COLO829 (cell line): ENCODE results near the gene CRADD.
A peak's percentile ranks its signal among the peaks of the same experiment; 100 is the strongest.
"Not testable (repeated sequence)": the region's sequence is repeated elsewhere in the genome, so short reads cannot be mapped to it uniquely, and the experiment has no call there.

Experiments used
- DNase-seq: peaks from one replicate; pipeline ENCODE4 v3.0.0; 2012; ENCODE audit warnings: low spot score

CRADD gene

DNA sequence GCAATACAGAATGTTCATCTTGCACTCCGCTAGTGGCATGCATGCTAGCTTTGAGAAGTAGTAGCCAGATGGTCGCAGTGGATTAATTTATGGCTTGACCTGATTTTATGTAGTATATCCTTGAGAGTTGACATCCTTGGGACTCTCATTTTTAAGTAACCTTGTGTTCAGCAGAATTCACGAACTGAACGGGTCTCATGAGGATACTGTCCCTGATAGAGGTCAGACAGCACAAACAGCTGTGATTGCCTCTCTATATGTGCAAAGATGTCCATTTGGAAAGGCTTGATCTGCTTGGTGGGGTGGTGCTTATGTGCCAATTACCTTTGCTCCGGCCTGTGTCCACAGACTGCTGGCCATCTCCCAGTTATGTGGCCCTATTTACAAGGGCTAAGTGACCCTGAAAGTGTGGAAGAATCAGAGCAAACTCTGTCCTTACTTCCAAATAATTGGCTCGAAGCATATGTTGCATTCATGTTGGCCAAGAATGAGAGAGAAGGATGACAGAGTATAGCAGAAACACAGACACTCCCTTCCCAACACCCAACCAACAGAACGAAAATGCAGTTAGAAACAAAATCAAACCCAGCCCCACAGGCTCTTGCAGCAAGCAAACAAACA is 167.1 kb downstream of the CRADD start:
- DNase-seq: no peak

DNA sequence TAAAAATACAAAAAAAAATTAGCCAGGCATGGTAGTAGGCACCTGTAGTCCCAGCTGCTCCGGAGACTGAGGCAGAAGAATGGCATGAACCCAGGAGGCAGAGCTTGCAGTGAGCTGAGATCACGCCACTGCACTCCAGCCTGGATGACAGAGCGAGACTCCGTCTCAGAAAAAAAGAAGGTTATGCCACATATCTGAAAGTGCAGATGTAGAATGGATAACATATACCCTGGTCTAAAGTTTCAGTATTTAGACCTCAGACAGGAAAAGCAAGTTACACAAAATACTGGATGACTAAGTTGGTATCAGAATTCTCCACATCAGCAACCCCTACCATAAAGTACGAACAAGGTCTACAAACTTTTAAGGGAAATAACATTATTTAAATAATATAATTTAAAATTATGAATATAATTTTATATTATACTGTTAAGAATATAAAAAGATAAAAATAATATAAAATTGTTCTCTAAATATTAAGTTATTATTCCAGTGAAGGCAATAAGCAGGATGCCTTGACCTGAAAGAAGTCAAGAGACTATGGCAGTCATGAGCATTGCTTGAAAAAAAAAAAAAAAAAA is 169.9 kb downstream of the CRADD start:
- no peak for DNase-seq

DNA sequence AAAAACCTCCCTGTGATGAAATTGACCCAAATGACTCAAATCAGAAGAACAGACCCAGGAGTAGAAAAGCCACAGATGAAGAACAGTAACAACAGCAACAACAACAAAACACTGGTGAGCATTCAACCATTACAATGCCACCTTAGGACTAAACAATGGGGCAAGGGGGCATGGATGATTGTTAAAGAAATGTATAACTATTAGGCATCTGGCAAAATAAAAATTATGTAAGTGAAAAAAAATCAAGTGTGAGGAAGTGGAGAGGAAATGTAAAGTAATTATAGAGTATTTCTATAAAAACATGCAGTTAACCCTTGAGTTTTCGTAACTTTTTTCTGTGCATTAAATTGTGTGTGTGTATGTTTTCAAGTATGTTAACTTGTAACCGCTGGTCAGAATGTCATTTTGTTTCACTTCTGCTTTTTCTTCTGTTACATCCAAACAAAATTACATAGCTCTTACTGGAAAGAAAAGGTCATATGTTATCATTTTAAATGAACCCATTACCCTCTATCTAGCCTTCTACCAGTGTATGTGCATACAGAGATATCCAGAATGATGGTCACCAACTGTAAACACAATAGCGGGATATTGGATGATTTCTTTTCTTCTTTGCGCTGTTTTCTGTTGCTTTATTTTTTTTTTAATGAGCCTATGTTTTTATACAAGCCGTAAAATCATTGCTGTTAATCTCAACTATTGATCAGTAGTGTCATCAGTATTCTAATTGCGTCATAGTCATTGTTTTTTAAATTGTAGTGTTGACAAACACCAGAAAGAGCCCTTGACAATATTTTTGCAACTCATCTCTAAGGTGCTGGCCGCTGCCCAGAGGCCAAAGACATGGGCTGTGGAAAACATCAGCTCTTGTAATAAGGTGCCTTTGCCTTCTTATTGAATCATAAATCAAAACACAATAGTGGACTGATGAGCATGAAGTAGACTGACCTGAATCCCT is 170.6 kb downstream of the CRADD start:
- DNase-seq: no peak

DNA sequence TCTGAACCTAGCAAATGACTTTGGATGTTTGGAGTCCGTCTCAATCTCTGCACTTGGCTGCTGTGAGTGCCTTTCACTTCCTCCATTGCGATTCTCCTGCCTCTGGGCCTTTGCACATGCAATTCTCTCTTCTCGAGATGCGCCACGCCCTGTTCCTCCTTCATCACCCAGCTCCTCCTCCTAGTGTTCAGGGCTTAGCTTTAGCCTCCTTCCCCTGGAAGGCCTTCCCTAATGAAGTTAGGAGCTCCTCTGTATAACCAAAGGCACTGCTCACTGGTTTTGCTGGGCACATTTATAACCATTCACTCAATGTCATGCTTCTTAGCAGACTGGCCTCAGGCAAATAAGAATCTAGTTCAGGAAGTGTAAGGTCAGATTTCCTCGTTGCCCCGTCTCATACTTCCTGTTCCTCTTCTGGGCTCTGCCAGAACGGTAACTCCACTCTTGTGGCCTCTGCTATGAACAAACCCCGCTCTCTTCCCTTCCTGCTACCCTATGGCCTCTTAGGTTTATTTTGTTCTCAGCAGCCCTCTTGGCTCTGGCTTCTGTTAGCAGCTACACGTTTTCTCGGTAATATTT is 171.4 kb downstream of the CRADD start:
- DNase-seq: no peak

DNA sequence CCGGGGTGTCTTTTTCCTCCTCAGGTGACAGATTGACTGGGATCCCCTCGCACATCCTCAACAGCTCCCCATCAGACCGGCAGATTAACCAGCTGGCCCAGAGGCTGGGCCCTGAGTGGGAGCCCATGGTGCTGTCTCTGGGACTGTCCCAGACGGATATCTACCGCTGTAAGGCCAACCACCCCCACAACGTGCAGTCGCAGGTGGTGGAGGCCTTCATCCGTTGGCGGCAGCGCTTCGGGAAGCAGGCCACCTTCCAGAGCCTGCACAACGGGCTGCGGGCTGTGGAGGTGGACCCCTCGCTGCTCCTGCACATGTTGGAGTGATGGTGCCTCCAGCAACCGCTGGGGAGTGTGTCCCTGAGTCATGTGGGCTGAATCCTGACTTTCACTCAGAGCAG is 172.8 kb downstream of the CRADD start:
- DNase-seq: no peak

DNA sequence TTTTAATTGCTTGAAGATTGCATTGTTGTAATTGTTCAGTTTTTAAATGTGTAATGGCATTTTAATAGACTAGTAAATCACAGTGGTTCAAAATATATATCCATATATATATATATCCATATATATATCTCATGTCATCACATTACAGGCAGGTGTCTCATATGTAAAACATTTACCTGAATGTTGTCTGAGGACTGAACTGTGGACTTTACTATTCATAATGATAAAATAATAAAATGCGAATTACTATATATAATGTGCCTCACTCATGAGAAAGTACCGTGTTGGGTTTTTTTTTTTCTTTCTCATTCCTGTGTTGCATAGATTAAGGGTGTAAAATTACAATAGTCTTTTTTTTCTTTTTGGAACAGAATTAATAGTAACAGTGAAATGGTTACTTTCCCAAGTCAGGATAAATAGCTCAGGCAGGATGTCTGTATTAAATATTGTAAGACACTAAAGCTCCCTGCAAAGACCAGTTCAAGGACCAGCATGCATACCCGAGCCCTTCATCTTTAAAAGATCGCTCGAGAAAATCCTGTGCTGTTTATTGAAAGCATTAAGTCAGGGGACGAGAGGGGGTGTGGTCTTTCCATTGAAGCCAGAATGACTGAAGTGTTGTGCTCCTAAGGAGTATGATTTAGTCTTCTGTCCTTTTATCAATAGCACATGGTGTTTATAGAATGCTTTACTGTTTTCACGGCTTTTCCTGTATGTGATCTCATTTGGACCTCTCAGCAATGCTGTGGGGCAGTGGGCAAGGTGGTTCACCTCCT is 173.5 kb downstream of the CRADD start:
- no peak for DNase-seq

DNA sequence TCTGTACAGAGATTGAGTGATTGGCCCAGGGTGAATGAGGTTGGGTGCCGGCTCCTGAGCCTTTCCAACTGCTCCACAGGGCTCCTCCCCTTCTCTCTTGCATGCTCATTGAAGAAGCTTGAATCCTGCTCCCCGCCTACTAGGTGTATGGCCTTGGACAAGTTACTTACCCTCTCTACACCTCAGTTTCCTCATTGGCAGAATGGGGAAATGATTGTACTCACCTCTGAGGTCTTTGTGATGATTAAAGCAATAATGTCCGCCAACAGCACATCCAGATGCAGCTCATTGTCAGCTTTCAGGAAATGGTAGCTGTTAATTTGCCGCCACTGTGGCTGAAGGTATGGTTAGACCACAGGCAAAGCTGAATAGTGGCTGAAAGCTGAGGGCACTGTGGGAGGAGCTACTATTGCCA is 174.1 kb downstream of the CRADD start:
- no peak for DNase-seq

DNA sequence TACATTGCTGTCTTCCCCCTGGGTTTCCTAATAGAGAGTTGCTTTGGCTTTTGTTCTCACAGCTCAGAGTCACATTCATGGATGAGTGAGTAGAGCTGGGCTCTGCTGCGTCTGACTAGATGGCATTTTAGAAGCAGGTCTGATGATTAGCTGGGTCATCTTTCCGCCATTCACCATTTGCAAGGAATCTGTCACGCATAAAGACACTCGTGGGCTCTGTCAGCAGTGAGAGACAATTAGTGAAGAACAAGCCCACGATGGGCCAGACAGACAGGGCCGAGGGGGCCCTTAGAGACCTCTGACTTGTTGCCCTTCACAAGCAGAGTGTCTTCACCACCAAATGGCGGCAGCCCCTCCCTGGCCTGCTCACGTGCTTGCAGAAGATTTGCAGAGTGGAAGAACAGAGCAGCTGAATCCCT is 175.0 kb downstream of the CRADD start:
- no peak for DNase-seq

DNA sequence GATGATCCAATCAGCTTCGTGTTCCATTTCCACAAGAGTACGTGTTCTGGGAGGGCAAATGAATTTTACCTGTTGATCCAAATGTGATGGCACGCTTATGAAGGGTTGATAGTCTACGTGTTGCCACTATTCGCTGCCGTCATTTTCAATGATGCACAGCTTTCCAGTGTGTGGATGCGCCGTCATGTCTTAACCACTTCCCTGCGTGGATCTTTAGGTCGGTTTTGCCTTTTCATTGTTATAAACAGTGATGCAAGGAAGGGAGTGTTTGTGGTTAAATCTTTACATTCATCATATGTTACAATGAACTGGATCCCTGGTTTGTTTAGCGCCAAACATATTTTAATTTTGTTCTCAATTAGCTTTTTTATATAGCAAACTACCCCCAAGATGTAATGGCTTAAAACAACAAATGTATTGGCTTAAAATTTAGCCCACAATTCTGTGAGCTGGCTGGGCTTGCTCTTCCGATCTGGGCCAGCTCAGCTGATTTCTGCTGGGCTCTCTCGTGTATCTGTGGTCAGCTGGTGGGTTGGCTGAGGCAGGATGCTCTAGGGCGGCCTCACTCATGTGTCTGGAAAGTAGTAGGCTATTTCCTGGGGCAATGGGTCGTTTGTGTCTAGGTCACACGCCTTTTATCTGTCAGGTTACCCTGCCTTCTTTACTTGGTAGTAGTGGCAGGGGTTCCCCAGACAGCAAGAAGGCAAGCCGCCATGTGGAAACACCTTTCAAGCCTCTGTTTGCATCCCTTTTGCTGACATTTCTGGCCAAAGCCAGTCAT is 176.7 kb downstream of the CRADD start:
- DNase-seq: no peak

DNA sequence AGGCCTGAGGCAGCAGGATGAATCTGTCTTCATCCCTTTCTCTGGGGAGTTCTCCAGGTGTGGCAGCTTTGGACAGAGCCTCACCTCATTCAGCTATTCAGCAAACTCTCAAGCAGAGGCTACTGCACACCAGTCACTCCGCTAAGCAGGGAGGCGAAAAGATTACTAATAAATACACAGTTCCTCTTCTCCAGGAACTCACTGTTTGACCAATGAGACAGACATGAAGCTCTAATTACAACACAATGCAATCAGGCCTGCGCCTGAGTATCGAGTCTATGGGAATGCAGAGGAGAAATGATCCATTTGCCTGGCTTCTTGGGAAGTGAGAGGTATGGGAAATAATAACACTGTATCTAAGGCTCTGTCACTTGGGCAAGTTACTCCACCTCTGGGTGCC is 178.1 kb downstream of the CRADD start:
- DNase-seq: no peak

DNA sequence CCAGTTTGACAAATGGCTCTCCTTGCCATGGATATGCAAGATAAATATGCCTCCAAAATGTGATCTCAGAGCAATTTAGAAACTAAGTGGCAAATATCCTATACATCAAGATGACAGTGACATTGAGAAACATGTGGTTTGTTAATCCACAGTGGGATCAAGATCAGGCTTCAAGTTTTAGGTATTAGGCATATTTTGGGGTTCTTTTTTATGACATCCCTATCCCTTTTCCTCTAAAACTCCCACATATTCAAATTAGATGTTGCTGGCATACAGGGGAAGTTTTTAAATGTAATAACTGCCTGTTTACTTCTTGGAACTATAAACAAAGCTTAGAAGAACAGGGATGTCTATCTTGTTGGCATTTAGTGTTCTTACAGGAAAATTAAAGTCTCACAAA is 179.4 kb downstream of the CRADD start:
- no peak for DNase-seq

DNA sequence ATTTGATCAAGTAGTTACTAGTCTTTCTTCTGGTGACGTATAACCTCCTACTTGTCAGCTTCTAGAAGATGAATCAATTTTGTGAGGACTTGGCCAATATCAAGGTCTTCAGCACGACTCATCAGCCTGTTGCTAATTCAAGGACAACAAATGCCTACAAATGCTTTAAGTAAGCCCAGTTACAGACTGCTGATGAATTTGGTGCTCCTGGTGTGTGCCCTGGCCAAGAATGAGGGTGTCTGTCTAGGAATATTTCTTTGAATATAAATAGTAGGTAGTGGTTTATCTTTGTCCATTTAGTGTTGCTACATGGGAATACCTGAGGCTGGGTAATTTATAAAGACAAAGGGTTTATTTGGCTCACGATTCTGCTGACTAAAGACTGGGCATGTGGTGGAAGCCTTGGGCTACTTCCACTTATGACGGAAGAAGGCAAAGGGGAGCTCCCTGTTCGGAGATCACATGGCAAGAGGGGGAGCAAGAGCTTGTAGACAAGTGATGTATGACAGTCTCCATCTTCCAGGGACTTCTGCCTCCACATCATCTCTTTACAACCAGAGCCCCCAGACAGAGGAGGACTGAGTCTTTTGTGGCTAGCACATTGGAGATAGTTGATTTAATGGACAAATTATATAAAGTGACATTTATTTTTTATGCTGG is 180.2 kb downstream of the CRADD start:
- DNase-seq: peak; percentile 34

DNA sequence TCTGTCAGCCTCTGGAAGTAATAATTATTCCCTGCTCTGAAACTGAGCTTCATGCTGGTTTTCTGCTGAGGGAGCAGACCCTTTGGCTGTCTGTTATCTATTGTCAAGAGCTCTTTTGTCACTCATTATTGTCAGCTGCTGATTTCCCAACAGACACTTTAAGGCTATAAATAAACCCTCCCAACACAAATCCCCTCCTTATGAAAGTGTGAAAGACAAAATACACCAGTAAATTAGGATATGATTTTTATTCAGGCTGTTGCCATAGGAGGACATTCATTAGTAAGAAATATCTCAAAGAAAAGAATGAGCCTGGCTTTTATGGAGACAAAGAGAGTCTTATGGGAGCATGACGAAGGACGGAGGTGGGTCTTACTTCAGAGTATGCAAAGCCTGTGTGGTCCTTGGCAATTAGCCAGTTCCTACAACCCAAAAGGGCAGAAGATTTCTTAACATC is 180.8 kb downstream of the CRADD start:
- DNase-seq: peak; percentile 66

DNA sequence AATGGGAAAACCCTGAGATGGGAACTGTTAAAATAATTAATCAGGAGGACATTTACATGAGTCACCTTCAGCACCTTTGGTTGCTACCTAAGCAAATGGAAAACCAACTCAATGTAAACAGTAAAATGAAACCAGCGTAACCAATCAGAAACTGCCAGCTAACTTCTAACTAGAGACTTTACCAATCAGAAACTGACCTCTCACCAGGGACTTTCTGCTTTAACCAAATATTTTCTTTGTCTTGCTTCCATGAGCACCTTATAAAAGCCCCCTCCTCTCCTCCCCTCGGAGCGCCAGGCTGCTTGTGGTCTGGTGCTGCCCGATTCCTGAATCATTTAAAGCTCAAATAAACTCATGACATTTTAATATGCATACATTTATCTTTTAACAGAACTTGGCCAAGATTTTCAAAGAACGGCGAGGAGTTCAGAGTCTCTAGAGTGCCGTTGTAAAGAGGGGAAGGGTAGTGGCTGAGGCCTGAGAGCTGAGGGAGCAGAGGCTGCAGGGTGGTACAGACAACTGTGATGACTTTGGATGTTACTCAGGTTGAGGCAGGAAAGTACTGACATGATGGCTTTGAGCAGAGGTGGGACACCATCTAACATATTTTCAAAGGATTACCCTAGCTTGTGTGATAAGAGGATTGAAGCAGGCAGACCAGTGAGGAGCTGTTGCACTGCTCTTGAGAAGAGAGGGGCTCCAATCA is 183.6 kb downstream of the CRADD start:
- no peak for DNase-seq

DNA sequence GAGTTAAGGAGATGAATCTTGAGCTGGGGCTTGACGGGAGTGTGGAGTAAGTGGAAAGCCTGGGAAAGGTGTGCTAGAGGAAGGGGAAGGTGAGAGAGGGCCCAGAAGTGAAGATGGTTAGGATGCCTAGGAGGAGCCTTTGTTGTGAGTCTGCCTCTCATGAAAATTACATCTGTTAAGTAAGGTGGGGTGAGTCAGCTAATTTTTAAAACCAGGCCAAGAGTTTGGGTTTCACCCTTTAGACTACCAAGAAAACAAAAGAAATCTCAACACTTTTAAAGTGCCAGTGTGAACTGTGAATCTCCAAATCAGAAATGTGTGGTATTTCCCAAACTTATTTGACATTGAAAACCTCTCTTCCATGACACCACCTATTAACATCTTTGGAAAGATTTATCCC is 185.2 kb downstream of the CRADD start:
- DNase-seq: no peak

DNA sequence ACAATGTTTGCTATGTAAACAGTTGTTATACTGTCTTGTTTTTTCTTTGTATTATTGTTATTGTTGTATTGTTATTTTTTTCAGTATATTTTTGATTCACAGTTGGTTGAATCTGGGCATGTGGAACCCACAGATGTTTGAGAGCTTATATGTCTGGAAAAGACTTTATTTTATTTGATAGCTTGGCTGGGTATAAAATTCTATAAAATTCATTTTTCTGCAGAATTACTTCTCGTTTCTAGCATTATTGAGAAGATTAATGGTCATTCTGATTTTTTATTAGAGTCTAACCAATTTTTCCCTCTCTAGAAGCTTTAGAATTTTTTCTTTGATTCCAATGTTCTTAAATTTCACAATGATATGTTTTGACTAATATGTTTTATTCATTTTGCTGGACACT is 188.6 kb downstream of the CRADD start:
- DNase-seq: no peak

DNA sequence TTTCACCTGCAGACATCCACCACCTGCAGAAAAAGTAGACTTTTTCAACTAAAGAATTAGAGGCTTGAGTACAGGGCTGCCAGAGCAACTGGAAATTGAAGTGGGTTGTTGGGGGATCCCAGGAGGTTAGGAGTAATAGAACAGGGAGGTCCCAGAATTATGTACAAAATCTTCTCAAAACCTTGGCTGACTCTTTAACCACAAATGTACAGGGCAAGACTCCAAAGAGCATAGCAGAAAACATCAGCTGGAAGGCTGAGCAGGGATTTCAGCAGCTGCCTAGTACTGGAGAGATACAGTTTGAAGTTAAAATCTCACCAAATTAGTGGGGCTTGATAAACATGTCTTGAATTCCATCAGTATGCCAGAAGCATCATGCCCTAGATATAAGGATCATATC is 191.6 kb downstream of the CRADD start:
- DNase-seq: no peak

DNA sequence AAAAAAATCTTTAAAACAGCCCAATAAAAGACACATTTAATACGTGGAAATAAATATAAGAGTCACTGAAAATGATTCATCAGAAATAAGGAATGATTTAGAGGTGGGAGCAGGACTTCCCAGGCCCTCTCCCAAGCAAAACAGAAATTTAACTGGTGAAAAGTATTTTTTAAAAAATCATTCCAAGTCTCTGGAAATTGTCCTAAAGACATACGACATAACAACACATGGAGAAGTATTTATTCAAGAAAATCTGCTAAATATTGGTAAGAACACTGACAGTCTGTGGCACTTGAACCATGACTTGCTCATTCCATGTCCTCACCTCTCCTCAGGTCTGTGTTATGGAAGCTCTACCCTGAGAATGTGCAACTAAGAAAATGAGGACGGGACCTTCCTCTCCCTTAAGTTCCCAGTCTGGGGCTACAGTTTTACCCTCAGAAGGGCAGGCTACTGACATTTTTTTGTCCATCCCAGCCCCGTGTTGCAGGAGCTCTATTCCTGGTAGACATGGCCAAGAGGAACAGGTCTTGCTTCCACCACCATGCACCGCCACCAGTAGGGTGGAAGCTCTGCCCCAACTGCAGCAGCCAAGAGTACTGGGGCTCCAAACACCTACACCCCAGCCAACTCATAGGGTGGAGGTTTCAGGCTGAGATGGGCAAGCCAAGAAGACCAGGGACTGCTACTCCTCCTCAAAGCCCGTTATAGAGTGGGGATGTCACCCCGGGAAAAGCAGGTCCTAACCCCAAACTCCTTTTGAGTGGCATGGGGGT is 193.0 kb downstream of the CRADD start:
- DNase-seq: no peak

DNA sequence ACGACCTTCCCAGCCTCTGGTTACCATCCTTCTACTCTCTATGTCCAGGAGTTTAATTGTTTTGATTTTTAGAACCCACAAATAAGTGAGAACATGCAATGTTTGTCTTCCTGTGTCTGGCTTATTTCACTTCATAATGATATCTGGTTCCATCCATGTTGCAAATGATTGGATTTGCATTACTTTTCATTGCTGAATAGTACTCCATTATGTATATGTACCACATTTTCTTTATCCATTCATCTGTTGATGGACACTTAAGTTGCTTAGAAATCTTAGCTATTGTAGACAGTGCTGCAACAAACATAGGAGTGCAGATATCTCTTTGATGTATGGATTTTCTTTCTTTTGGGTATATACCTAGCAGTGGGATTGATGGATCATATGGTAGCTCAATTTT is 194.4 kb downstream of the CRADD start:
- not testable (repeated sequence) for DNase-seq
